ENCODE data around the gene SGCG.

- TF ChIP-seq POLR2AphosphoS5 (IDR thresholded peaks at IDR 0.05): no peak
- no peak for TF ChIP-seq CTCF (IDR thresholded peaks at IDR 0.05; ENCODE audit: poor library complexity, severe bottlenecking)
- TF ChIP-seq EZH2 (IDR thresholded peaks at IDR 0.05; ENCODE audit: borderline replicate concordance, insufficient read depth, low read length, poor library complexity, severe bottlenecking): no peak
- no peak for TF ChIP-seq REST (IDR thresholded peaks at IDR 0.05; ENCODE audit: borderline replicate concordance)
Observed at GRCh38 chr13:23289917-23290357, 109.2 kb downstream of the SGCG start.
